ENCODE data around the gene RNASE3. TPM values are rescaled to one million over a fixed set of nuclear protein-coding genes. Genes with fewer than 3 reads are reported as not detected.
A peak's percentile ranks its signal among the peaks of the same experiment; 100 is the strongest.

The RNASE3 gene
- total RNA-seq, 1 donor: not detected

- Histone ChIP-seq H3K4me1 (ENCODE audit: insufficient read depth, low read length) (no peaks in the 10 kb centered on the region), H4K20me1 (ENCODE audit: insufficient read depth, low read length) (no peaks in the 10 kb centered on the region), H3K4me3 (ENCODE audit: insufficient read depth, low read length) (no peak overlapping the region), H3K79me2 (ENCODE audit: insufficient read depth, low read length) (no peaks in the 10 kb centered on the region), H3K9me3 (ENCODE audit: low read depth, low read length) (no peaks in the 10 kb centered on the region), H3K36me3 (ENCODE audit: insufficient read depth, low read length) (no peaks in the 10 kb centered on the region), H3K27me3 (ENCODE audit: insufficient read depth, low read length) (peaks cover 2% of the 10 kb centered on the region), H3K27ac (ENCODE audit: low read depth, low read length) (no peak overlapping the region), H2AFZ (ENCODE audit: low read length) (no peak overlapping the region), H3K4me2 (ENCODE audit: insufficient read depth, low read length) (no peak overlapping the region)
- TF ChIP-seq CTCF (IDR thresholded peaks at IDR 0.05; ENCODE audit: extremely low read depth, low read depth, low read length): peak; percentile 56
- peak; percentile 23 for DNase-seq (ENCODE audit: insufficient read length, low spot score, missing footprints)
Measured at GRCh38 chr14:20934148-20934762, 43.1 kb downstream of the RNASE3 start.

GRCh38 chr14:20935303-20935984, 44.3 kb downstream of the RNASE3 start:
- no peak for DNase-seq (ENCODE audit: insufficient read length, low spot score, missing footprints)
- Histone ChIP-seq H3K4me2 (ENCODE audit: insufficient read depth, low read length) (no peak overlapping the region), H3K36me3 (ENCODE audit: insufficient read depth, low read length) (no peaks in the 10 kb centered on the region), H3K27ac (ENCODE audit: low read depth, low read length) (no peak overlapping the region), H2AFZ (ENCODE audit: low read length) (no peak overlapping the region), H3K79me2 (ENCODE audit: insufficient read depth, low read length) (no peaks in the 10 kb centered on the region), H3K4me1 (ENCODE audit: insufficient read depth, low read length) (no peaks in the 10 kb centered on the region), H3K27me3 (ENCODE audit: insufficient read depth, low read length) (peaks cover 2% of the 10 kb centered on the region), H4K20me1 (ENCODE audit: insufficient read depth, low read length) (no peaks in the 10 kb centered on the region), H3K4me3 (ENCODE audit: insufficient read depth, low read length) (no peak overlapping the region), H3K9me3 (ENCODE audit: low read depth, low read length) (no peaks in the 10 kb centered on the region)
- no peak for TF ChIP-seq CTCF (IDR thresholded peaks at IDR 0.05; ENCODE audit: extremely low read depth, low read depth, low read length)

Other genes with a start within 250 kb of the RNASE3 start
- gene OR6S1, start 249.7 kb upstream of the RNASE3 start, total RNA-seq: not detected in 2 replicates
- 18.1 and 24.2 TPM in 2 replicates for gene RNASE4, start 206.8 kb upstream of the RNASE3 start, total RNA-seq
- gene ANG, start 202.6 kb upstream of the RNASE3 start, total RNA-seq: 7.2 and 8.3 TPM in 2 replicates
- gene EDDM3A, start 145.5 kb upstream of the RNASE3 start, total RNA-seq: not detected in 2 replicates
- not detected in 2 replicates for gene EDDM3B, start 123.0 kb upstream of the RNASE3 start, total RNA-seq
- not detected in 2 replicates for gene RNASE6, start 110.1 kb upstream of the RNASE3 start, total RNA-seq
- 1.1 TPM in 1 of 2 replicates, not detected in the other for gene RNASE1, start 88.5 kb upstream of the RNASE3 start, total RNA-seq
- not detected in 2 replicates for gene RNASE2, start 64.1 kb downstream of the RNASE3 start, total RNA-seq
- gene METTL17, start 98.6 kb downstream of the RNASE3 start, total RNA-seq: 43.3 and 50.3 TPM in 2 replicates
- gene SLC39A2, start 107.9 kb downstream of the RNASE3 start, total RNA-seq: 0.72 TPM in 1 of 2 replicates, not detected in the other
- under 0.01 TPM in 1 of 2 replicates, not detected in the other for gene NDRG2, start 133.7 kb downstream of the RNASE3 start, total RNA-seq
- gene TPPP2, start 138.8 kb downstream of the RNASE3 start, total RNA-seq: not detected in 2 replicates
- gene RNASE13, start 143.4 kb downstream of the RNASE3 start, total RNA-seq: not detected in 2 replicates
- gene RNASE7, start 151.0 kb downstream of the RNASE3 start, total RNA-seq: not detected in 2 replicates
- gene RNASE8, start 166.4 kb downstream of the RNASE3 start, total RNA-seq: not detected in 2 replicates
- 33.3 and 35.4 TPM in 2 replicates for gene ARHGEF40, start 178.9 kb downstream of the RNASE3 start, total RNA-seq
- 8.3 and 9.4 TPM in 2 replicates for gene ZNF219, start 207.3 kb downstream of the RNASE3 start, total RNA-seq
- gene TMEM253, start 209.7 kb downstream of the RNASE3 start, total RNA-seq: not detected in 2 replicates

Data from osteoblast (primary cell).